Muscle layer of colon (tissue), 2 donors: ENCODE measurements around the gene YWHAQ.

Experiments used
- H3K27ac ChIP-seq: one replicate; pipeline ENCODE4 v1.7.0; 2013; ENCODE audit warnings: low read depth, mild to moderate bottlenecking, low read length, moderate library complexity
- H3K27me3 ChIP-seq, 2 donors: one replicate each; pipeline ENCODE4 v1.7.0; 2013; ENCODE audit warnings: low read length in 2 of 2, mild to moderate bottlenecking in 2 of 2; ENCODE audit not compliant: insufficient read depth in 2 of 2, control insufficient read depth in 1 of 2
- H3K36me3 ChIP-seq: one replicate; pipeline ENCODE4 v1.7.0; 2013; ENCODE audit warnings: mild to moderate bottlenecking, low read length; ENCODE audit not compliant: insufficient read depth
- H3K4me1 ChIP-seq: one replicate; pipeline ENCODE4 v1.7.0; 2013; ENCODE audit warnings: mild to moderate bottlenecking, low read length; ENCODE audit not compliant: insufficient read depth
- H3K4me3 ChIP-seq, 2 donors: one replicate each; pipeline ENCODE4 v1.7.0; 2013; ENCODE audit warnings: low read length in 2 of 2, low read depth in 1 of 2, mild to moderate bottlenecking in 1 of 2, moderate library complexity in 1 of 2
- H3K9ac ChIP-seq: one replicate; pipeline ENCODE4 v1.7.0; 2013; ENCODE audit warnings: low read length
- H3K9me3 ChIP-seq: one replicate; pipeline ENCODE4 v1.7.0; 2013; ENCODE audit warnings: mild to moderate bottlenecking, low read length
- donor health status: abdominal sarcoma.
- donor health status: Adenocarcinoma of cecum.

YWHAQ gene

GRCh38 chr2:9664365-9664764 lies 33.6 kb upstream of the YWHAQ start:
- Histone ChIP-seq H3K4me1 (no peaks in the 10 kb centered on the region), H3K36me3 (no peaks in the 10 kb centered on the region), H3K4me3 (no peak overlapping the region), H3K9me3 (no peaks in the 10 kb centered on the region), H3K9ac (no peak overlapping the region), H3K27me3 (no peaks in the 10 kb centered on the region), H3K27ac (no peak overlapping the region)

GRCh38 chr2:9663008-9663879 lies 32.4 kb upstream of the YWHAQ start:
- no peak overlapping the region for H3K9ac ChIP-seq
- no peaks in the 10 kb centered on the region for H3K27me3 ChIP-seq
- no peaks in the 10 kb centered on the region for H3K9me3 ChIP-seq
- no peaks in the 10 kb centered on the region for H3K4me1 ChIP-seq
- no peak overlapping the region for H3K4me3 ChIP-seq
- no peak overlapping the region for H3K27ac ChIP-seq
- H3K36me3 ChIP-seq = no peaks in the 10 kb centered on the region

- no peak overlapping the region for H3K27ac ChIP-seq
Observed at GRCh38 chr2:9661261-9661660, 30.5 kb upstream of the YWHAQ start.

GRCh38 chr2:9660781-9661180 lies 30.0 kb upstream of the YWHAQ start:
- Histone ChIP-seq H3K36me3 (no peaks in the 10 kb centered on the region), H3K9ac (no peak overlapping the region), H3K4me1 (no peaks in the 10 kb centered on the region), H3K9me3 (no peaks in the 10 kb centered on the region), H3K27me3 (no peaks in the 10 kb centered on the region), H3K4me3 (no peak overlapping the region), H3K27ac (no peak overlapping the region)

More at GRCh38 chr2:9661261-9661660, 30.5 kb upstream of the YWHAQ start:
- Histone ChIP-seq H3K9ac (no peak overlapping the region), H3K4me1 (no peaks in the 10 kb centered on the region), H3K36me3 (no peaks in the 10 kb centered on the region), H3K27me3 (no peaks in the 10 kb centered on the region), H3K9me3 (no peaks in the 10 kb centered on the region), H3K4me3 (no peak overlapping the region)

- Histone ChIP-seq H3K9me3 (no peaks in the 10 kb centered on the region), H3K27me3 (no peaks in the 10 kb centered on the region), H3K4me1 (no peaks in the 10 kb centered on the region), H3K27ac (no peak overlapping the region), H3K36me3 (no peaks in the 10 kb centered on the region), H3K9ac (no peak overlapping the region), H3K4me3 (no peak overlapping the region)
Observed at GRCh38 chr2:9660154-9660553, 29.4 kb upstream of the YWHAQ start.

- H3K36me3 ChIP-seq = no peaks in the 10 kb centered on the region
- no peaks in the 10 kb centered on the region for H3K9me3 ChIP-seq
- H3K27me3 ChIP-seq = no peaks in the 10 kb centered on the region
- H3K9ac ChIP-seq = no peak overlapping the region
- no peak overlapping the region for H3K4me3 ChIP-seq
- H3K4me1 ChIP-seq = no peaks in the 10 kb centered on the region
- H3K27ac ChIP-seq = no peak overlapping the region
Observed at GRCh38 chr2:9658972-9659371, 28.2 kb upstream of the YWHAQ start.

GRCh38 chr2:9657731-9658130 lies 26.9 kb upstream of the YWHAQ start:
- H3K4me1 ChIP-seq = no peaks in the 10 kb centered on the region
- no peaks in the 10 kb centered on the region for H3K27me3 ChIP-seq
- H3K36me3 ChIP-seq = no peaks in the 10 kb centered on the region
- no peaks in the 10 kb centered on the region for H3K9me3 ChIP-seq
- no peak overlapping the region for H3K9ac ChIP-seq
- H3K4me3 ChIP-seq = no peak overlapping the region
- no peak overlapping the region for H3K27ac ChIP-seq

GRCh38 chr2:9657083-9657482 lies 26.3 kb upstream of the YWHAQ start:
- Histone ChIP-seq H3K4me3 (no peak overlapping the region), H3K9ac (no peak overlapping the region), H3K27ac (no peak overlapping the region), H3K27me3 (no peaks in the 10 kb centered on the region), H3K36me3 (no peaks in the 10 kb centered on the region), H3K4me1 (no peaks in the 10 kb centered on the region), H3K9me3 (no peaks in the 10 kb centered on the region)

- no peak overlapping the region for H3K9ac ChIP-seq
- H3K4me3 ChIP-seq = no peak overlapping the region
- no peaks in the 10 kb centered on the region for H3K9me3 ChIP-seq
- H3K27me3 ChIP-seq = no peaks in the 10 kb centered on the region
- no peaks in the 10 kb centered on the region for H3K4me1 ChIP-seq
- no peaks in the 10 kb centered on the region for H3K36me3 ChIP-seq
- no peak overlapping the region for H3K27ac ChIP-seq
Observed at GRCh38 chr2:9656270-9656766, 25.5 kb upstream of the YWHAQ start.

GRCh38 chr2:9655441-9656269 lies 24.9 kb upstream of the YWHAQ start:
- Histone ChIP-seq H3K36me3 (no peaks in the 10 kb centered on the region), H3K9ac (no peak overlapping the region), H3K9me3 (no peaks in the 10 kb centered on the region), H3K4me1 (no peaks in the 10 kb centered on the region), H3K27me3 (no peaks in the 10 kb centered on the region), H3K4me3 (no peak overlapping the region), H3K27ac (no peak overlapping the region)

- Histone ChIP-seq H3K27me3 (no peaks in the 10 kb centered on the region), H3K4me3 (no peak overlapping the region), H3K9me3 (no peaks in the 10 kb centered on the region), H3K36me3 (no peaks in the 10 kb centered on the region), H3K9ac (no peak overlapping the region), H3K27ac (no peak overlapping the region), H3K4me1 (no peaks in the 10 kb centered on the region)
Observed at GRCh38 chr2:9654452-9655100, 23.8 kb upstream of the YWHAQ start.
